MM.1S (cell line): Measurements from ENCODE around the gene DMAC2.

Experiments
- DNase-seq: peaks from one replicate; pipeline ENCODE4 v3.0.0-alpha.2; 2015
- H2AFZ ChIP-seq: fragments of 300-600 bp; sonication (generic); 2 replicates; pipeline ENCODE4 v1.6.0; 2016; ENCODE audit warnings: antibody characterized with exemption, low read length
- H3F3A ChIP-seq: fragments of 300-600 bp; sonication (generic); 2 replicates; pipeline ENCODE4 v1.6.1; 2016; ENCODE audit warnings: mild to moderate bottlenecking, antibody characterized with exemption, low read length, moderate library complexity, mixed read lengths; ENCODE audit not compliant: insufficient read depth
- H3K27ac ChIP-seq: fragments of 300-600 bp; sonication (generic); 2 replicates; pipeline ENCODE4 v1.5.1; 2016; ENCODE audit warnings: mild to moderate bottlenecking, low read length
- H3K27me3 ChIP-seq: fragments of 300-600 bp; sonication (generic); replicated peaks from 2 replicates; pipeline ENCODE4 v1.6.0; 2016; ENCODE audit warnings: low read length; ENCODE audit not compliant: insufficient read depth
- H3K36me3 ChIP-seq: fragments of 300-600 bp; sonication (generic); replicated peaks from 2 replicates; pipeline ENCODE4 v1.6.1; 2016; ENCODE audit warnings: mild to moderate bottlenecking, low read length, mixed read lengths; ENCODE audit not compliant: insufficient read depth
- H3K4me1 ChIP-seq: fragments of 300-600 bp; sonication (generic); 2 replicates; pipeline ENCODE4 v1.6.1; 2016; ENCODE audit warnings: low read length, mixed read lengths
- H3K4me2 ChIP-seq: fragments of 300-600 bp; sonication (generic); 2 replicates; pipeline ENCODE4 v1.6.0; 2016; ENCODE audit warnings: low read depth, low read length
- H3K4me3 ChIP-seq: fragments of 300-600 bp; sonication (generic); 2 replicates; pipeline ENCODE4 v1.5.1; 2016; ENCODE audit warnings: low read length, mixed read lengths
- H3K79me2 ChIP-seq: fragments of 300-600 bp; sonication (generic); 2 replicates; pipeline ENCODE4 v1.6.1; 2016; ENCODE audit warnings: mixed run types, low read length, mixed read lengths
- H3K9ac ChIP-seq: fragments of 300-600 bp; sonication (generic); 2 replicates; pipeline ENCODE4 v1.6.1; 2016; ENCODE audit warnings: low read length, mixed read lengths
- H3K9me2 ChIP-seq: fragments of 300-600 bp; sonication (generic); replicated peaks from 2 replicates; pipeline ENCODE4 v1.6.1; 2016; ENCODE audit warnings: mild to moderate bottlenecking, low read length, mixed read lengths; ENCODE audit not compliant: insufficient read depth
- H3K9me3 ChIP-seq: fragments of 300-600 bp; sonication (generic); replicated peaks from 2 replicates; pipeline ENCODE4 v1.6.1; 2016; ENCODE audit warnings: mild to moderate bottlenecking, low read length, mixed read lengths; ENCODE audit not compliant: insufficient read depth
- H4K20me1 ChIP-seq: fragments of 300-600 bp; sonication (generic); 2 replicates; pipeline ENCODE4 v1.6.1; 2016; ENCODE audit warnings: mild to moderate bottlenecking, low read length, moderate library complexity, mixed read lengths; ENCODE audit not compliant: insufficient read depth
- CTCF ChIP-seq: fragments of 300-600 bp; sonication (generic); IDR thresholded peaks from 2 replicates; pipeline ENCODE4 v1.5.1; 2016; ENCODE audit warnings: antibody characterized with exemption, low read length, mixed read lengths
- EZH2 ChIP-seq: fragments of 300-600 bp; sonication (generic); optimal IDR thresholded peaks from 2 replicates; pipeline ENCODE3; 2017; ENCODE audit warnings: low read depth, mild to moderate bottlenecking, antibody characterized with exemption, low read length, mixed read lengths
- EZH2phosphoT487 ChIP-seq: fragments of 300-600 bp; sonication (generic); IDR thresholded peaks from 2 replicates; pipeline ENCODE4 v1.6.1; 2018; ENCODE audit warnings: antibody characterized with exemption, low read length

Gene DMAC2

DNA sequence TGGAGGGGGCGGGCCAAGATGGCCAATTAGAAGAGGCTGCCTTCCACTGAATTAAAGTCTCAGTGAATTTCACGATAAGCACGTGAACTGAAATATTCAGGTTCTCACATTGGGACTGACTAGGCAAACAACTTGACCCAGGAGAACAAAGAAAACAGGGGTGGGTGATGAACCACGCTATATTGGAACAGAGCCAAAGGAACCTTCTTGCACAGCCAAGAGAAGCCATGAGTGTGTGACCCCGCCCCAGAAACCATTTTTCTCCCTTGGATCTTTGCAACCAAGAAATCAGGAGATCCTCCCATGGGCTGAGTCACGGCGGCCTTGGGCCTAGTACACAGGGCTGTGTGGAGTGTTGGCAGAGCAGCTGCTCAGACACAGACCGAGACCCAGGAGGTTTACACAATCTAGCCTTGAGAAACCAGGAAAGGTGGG lies 40.1 kb upstream of the DMAC2 start:
- Histone ChIP-seq H3K36me3 (no peaks in the 10 kb centered on the region), H3K27me3 (peaks cover 12% of the 10 kb centered on the region; the same call in 1 of the 2 replicates), H3K4me1 (0 out of 2 replicates have a peak, but pooled peaks cover 4% of the 10 kb centered on the region), H4K20me1 (no peaks in the 10 kb centered on the region), H2AFZ (no peak overlapping the region), H3K9ac (no peak overlapping the region), H3F3A (no peaks in the 10 kb centered on the region), H3K79me2 (no peaks in the 10 kb centered on the region), H3K4me3 (no peak overlapping the region), H3K27ac (no peak overlapping the region), H3K9me2 (no peaks in the 10 kb centered on the region), H3K4me2 (no peak overlapping the region), H3K9me3 (no peaks in the 10 kb centered on the region)
- no peak for DNase-seq
- TF ChIP-seq CTCF (no peak), EZH2 (no peak), EZH2phosphoT487 (no peak)

DNA sequence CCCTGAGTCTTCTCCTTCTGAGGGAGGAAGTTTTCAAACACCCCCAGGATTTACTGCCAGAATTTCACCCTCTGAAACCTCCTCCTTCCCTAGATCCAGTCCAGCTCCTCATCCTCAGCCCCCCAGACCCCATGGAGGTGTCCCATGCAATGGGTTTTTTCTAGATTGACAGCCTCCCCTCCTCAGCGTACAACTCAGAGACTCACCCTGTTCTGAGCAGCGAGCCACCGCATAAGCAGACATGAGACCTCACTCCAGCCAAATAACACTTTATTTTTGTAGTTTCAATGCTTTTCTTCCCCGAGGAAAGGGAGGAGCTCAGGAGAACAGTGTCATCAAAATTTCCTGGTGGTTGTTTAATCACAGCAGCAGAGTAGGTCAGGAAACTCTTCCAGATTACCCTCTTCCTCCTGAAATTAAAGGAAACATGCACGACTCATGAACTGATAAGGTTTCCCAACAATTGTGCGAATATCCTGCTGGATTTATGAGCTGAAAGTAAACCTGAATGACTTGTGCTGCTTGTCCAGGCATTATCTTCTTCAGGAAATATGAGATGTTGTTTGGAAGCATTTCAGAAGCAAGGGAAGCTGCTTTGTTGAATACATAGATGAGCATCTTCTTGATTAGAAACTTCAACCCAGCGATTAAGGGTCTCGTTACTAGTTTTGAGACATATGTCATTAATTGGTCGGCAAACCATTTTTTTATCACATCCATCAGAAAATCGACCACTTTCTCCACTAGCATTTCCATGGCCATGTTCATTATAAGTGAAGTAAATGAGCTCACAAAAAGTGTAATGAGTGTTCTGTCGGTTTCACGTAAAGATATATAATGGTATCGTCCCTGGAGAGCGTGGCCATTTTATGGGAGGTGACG lies 39.4 kb upstream of the DMAC2 start:
- Histone ChIP-seq H3K4me2 (no peak overlapping the region), H3K4me3 (no peak overlapping the region), H3K36me3 (no peaks in the 10 kb centered on the region), H4K20me1 (no peaks in the 10 kb centered on the region), H3K9me2 (no peaks in the 10 kb centered on the region), H3K4me1 (0 out of 2 replicates have a peak, but pooled peaks cover 4% of the 10 kb centered on the region), H3F3A (no peaks in the 10 kb centered on the region), H3K9ac (no peak overlapping the region), H2AFZ (no peak overlapping the region), H3K27ac (no peak overlapping the region), H3K79me2 (no peaks in the 10 kb centered on the region), H3K27me3 (peaks cover 12% of the 10 kb centered on the region; the same call in 1 of the 2 replicates), H3K9me3 (no peaks in the 10 kb centered on the region)
- no peak for DNase-seq
- TF ChIP-seq CTCF (no peak), EZH2 (no peak), EZH2phosphoT487 (no peak)

GRCh38 chr19:41478171-41478570 lies 38.5 kb upstream of the DMAC2 start:
- Histone ChIP-seq H3K27ac (no peak overlapping the region), H2AFZ (no peak overlapping the region), H3K36me3 (no peaks in the 10 kb centered on the region), H3F3A (no peaks in the 10 kb centered on the region), H3K9me2 (no peaks in the 10 kb centered on the region), H3K9ac (no peak overlapping the region), H3K27me3 (peaks cover 11% of the 10 kb centered on the region; the same call in 1 of the 2 replicates), H3K9me3 (no peaks in the 10 kb centered on the region), H3K4me1 (0 out of 2 replicates have a peak, but pooled peaks cover 4% of the 10 kb centered on the region), H4K20me1 (no peaks in the 10 kb centered on the region), H3K79me2 (no peaks in the 10 kb centered on the region), H3K4me2 (no peak overlapping the region), H3K4me3 (no peak overlapping the region)
- DNase-seq, result no peak
- TF ChIP-seq EZH2phosphoT487 (no peak), EZH2 (no peak), CTCF (no peak)
